GM12872 (cell line): ENCODE measurements around the gene C2orf78.

Experiments
- CTCF ChIP-seq: IDR thresholded peaks from 3 replicates; pipeline ENCODE4 v1.5.1; 2011; ENCODE audit warnings: low read depth, mild to moderate bottlenecking, low read length, moderate library complexity; ENCODE audit not compliant: insufficient read depth

Gene C2orf78

DNA sequence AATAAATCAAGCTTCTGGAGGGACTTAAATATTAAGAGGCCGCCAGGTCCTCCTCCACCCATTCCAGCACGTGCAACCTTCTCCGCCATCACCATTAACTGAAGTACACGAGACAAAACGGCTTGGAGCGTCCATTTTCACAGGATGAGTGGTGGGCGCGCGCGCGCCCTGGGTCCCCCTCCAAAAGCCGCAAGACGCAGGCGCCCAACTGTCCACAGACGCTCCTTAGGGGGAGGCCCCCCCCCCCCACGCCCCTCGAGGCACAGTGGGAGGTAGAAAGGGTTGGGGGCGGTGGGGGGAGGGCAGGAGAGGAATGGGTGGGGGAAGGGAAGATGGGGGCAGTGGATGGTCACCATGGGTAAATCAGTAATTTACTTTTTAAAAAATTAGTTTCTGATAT, 34.3 kb downstream of the C2orf78 start:
- no peak for TF ChIP-seq CTCF

DNA sequence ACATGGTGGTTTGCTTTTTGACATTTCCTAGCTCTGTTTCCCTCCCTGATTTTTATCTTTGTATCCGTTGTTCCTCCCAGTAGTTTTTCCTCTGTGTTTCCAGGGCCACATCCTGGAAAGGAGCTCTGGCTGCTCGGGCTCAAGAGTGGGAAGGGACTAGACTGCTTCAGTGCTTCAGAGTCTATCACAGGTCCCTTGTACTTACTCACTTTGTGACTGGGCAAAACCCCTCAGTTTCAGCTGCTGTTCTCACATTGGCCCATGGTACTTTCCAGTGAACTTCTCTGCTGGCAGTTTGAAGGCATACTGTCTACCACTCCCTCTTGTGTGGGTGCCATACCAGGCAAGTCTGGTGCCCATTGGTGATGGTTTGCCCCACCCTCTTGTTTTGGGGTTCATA, 37.2 kb downstream of the C2orf78 start:
- TF ChIP-seq CTCF, result no peak

GRCh38 chr2:73821669-73822068, 37.7 kb downstream of the C2orf78 start:
- TF ChIP-seq CTCF, result no peak

GRCh38 chr2:73822276-73822675, 38.3 kb downstream of the C2orf78 start:
- no peak for TF ChIP-seq CTCF

DNA sequence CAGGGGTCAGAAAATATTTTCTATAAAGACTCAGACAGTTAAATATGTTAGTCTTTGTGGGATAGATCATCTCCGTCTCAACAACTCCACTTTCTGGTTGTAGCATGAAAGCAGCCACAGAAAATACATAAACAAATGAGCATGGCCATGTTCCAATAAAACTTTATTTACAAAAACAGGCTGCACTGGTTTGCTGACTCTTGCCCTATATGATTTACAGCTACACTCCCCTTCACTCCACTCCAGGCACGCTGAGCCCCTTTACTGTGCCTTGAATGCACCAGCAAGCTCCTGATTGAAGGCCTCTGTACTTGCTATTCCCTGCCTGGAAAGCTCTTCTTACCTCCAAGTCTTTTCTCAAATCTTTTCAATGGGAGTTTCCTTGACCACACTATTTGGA, 39.0 kb downstream of the C2orf78 start:
- no peak for TF ChIP-seq CTCF

DNA sequence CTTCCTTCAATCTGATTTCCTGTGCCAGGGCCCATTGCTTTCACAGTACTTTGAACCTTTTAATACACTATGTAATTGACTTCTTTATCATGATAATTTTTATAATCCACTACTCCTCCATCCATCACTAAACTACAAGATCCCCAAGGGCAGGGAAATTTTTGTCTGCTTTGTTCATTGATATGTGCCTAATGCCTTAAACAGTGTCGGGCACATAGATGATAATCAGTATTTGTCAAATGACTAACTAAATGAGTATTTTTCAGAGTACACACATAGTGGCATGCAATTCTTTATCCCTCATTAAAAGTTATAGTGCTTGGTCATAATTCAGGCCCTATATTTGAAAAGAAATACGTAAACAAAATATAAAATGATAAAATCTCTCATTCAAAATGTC, 39.4 kb downstream of the C2orf78 start:
- TF ChIP-seq CTCF, result no peak

DNA sequence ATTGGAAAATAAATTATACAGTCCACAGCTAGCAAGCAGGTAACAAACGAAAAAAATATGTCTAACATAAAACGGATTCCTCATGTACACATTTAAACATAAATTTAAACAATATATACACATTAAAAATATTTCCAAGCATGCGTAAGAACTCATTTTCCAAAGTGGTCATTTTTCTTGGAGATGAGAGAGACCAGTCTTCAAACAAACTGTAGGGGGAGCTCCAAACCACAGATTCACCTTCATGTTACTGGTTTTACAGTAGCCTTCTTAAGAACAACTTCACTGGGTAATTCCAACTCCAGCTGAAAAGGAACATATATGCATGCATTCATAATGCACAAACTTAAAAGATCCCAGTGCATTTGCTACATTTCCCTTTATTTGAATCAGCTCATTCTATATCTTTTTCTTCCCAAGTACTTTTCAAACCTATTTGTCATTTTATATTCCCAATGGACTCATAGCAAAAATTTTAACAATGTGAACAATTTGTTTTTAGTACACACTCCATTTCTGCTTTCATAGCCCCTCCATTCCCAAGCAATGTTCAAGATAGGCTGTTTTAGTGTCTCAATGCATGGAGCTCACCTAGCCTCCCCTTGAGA, 40.0 kb downstream of the C2orf78 start:
- peak; percentile 80 for TF ChIP-seq CTCF
